ENCODE data around the gene TMEM117.
A peak's percentile ranks its signal among the peaks of the same experiment; 100 is the strongest.

The TMEM117 gene

DNA sequence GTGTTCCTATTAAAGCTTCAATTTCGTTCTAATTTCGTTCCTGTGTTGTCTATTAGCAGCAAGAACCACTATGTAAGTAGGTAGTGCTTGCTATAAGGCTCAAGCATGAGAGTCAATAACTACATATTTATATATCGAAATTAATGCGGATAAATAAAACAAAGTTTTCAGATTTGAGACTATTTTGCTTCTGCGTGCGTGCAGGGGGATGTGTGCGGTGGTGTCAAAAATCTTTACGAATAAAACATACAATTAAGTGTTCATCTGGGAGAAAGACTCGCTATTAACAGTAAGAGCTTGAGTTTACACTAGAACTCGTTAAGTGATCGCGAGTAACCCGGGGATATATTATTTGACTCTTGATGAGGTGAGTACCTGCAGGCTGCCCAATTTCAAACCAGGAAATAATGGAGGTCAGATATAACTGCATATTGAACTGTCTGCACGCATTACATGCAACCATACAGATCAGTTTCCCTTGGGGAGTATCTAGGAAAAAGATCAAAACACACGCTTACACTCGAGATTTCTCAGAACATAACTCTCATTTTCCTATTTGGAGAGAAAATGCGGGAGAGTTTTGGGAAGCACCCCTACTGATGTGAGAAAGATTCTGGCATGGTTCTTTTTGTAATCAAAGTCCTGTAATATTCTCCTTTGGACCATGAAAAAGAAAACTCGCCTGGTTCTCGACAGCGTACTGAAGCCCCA, 30.6 kb upstream of the TMEM117 start:
- H3K4me3 ChIP-seq (ENCODE audit: low read depth, low read length), result peak overlapping the region; percentile 95
- no peak for DNase-seq
- no peaks in the 10 kb centered on the region for H3K4me1 ChIP-seq
- H3K27me3 ChIP-seq, result no peaks in the 10 kb centered on the region
- no peaks in the 10 kb centered on the region for H3K9me3 ChIP-seq
- TF ChIP-seq, protein P1, sequence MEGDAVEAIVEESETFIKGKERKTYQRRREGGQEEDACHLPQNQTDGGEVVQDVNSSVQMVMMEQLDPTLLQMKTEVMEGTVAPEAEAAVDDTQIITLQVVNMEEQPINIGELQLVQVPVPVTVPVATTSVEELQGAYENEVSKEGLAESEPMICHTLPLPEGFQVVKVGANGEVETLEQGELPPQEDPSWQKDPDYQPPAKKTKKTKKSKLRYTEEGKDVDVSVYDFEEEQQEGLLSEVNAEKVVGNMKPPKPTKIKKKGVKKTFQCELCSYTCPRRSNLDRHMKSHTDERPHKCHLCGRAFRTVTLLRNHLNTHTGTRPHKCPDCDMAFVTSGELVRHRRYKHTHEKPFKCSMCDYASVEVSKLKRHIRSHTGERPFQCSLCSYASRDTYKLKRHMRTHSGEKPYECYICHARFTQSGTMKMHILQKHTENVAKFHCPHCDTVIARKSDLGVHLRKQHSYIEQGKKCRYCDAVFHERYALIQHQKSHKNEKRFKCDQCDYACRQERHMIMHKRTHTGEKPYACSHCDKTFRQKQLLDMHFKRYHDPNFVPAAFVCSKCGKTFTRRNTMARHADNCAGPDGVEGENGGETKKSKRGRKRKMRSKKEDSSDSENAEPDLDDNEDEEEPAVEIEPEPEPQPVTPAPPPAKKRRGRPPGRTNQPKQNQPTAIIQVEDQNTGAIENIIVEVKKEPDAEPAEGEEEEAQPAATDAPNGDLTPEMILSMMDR (IDR thresholded peaks at IDR 0.05; ENCODE audit: low read depth, low read length), result no peak
- no peaks in the 10 kb centered on the region; the same call in 1 of the 2 replicates for H3K36me3 ChIP-seq

DNA sequence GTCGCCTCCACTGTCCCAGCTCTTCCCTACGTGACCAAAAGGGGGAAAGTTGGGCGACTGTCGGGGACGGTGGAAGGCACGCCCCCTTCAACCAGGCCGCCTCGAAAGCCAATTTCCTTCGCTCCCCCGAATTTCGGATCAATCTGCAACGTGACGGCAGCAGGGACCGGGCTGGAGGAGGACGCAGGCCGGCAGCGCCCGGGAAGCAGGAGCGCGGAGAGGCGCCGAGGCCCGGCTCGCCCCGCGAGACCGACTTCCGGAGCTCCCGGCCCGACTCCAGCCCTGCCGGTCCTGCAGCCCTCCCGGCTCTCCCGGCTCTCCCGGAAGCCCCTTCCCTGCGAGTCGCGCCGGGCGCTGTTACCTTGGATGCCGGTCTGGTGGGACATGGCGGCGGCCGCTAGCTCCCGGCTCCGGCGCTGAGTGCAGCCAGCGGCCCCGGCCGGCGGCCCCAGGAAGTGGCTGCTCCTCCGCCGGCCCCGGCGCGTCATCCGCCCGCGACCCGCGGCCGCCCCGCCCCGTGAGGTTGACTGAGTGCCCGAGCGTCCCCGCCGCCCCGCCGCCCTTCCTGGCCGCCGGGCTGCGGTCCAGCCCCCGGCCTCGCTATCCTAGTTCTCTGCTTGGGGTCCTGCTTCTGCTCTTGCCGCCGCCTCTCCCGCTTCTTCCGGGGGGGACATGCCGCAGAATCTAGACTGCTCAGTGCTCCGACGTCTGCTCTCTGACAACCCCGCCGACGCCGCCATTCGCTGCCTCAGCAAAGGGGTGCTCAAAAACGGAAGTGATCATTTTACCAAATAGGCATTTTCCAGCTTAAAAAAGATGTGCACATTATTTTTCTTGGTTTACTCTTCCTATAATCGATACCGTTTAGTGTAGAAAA, 29.8 kb upstream of the TMEM117 start, which contains the start of gene TWF1:
Gene TWF1 (minus strand): TSS at position 458 of the 877 bp plus-strand sequence. CDS start 72 bp downstream, at position 386.
- peak; percentile 91 for DNase-seq

DNA sequence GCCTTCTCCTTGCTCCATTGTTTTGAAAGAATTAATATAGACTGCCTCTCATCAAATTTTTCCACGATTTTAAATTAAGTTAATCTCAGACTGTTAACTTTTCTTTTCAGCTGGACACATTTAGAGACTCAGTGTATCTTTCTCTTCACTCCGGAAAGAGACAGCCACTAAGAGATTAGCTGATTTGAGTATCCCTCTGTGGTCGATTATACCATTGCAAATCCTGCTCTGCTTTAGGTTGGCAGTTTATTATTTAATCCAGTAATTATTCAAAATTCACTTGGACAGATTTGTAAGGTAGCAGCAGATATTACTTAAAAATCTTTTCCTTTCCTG, 29.2 kb upstream of the TMEM117 start:
- DNase-seq, result no peak
- TF ChIP-seq, protein P1 (IDR thresholded peaks at IDR 0.05; ENCODE audit: low read depth, low read length), result no peak
- Histone ChIP-seq H3K4me1 (no peaks in the 10 kb centered on the region), H3K4me3 (ENCODE audit: low read depth, low read length) (peak overlapping the region; percentile 95), H3K36me3 (no peaks in the 10 kb centered on the region; the same call in 1 of the 2 replicates), H3K9me3 (no peaks in the 10 kb centered on the region), H3K27me3 (no peaks in the 10 kb centered on the region; the same call in 1 of the 2 replicates)

More for the DNA sequence above, 29.8 kb upstream of the TMEM117 start, which contains the start of gene TWF1:
- no peaks in the 10 kb centered on the region for H3K9me3 ChIP-seq
- H3K27me3 ChIP-seq, result no peaks in the 10 kb centered on the region
- no peaks in the 10 kb centered on the region; the same call in 1 of the 2 replicates for H3K36me3 ChIP-seq
- peak within 1 kb of the TSS; percentile 95 for H3K4me3 ChIP-seq (ENCODE audit: low read depth, low read length)
- TF ChIP-seq, protein P1 (IDR thresholded peaks at IDR 0.05; ENCODE audit: low read depth, low read length), result peak; percentile 38
- H3K4me1 ChIP-seq, result no peaks in the 10 kb centered on the region

DNA sequence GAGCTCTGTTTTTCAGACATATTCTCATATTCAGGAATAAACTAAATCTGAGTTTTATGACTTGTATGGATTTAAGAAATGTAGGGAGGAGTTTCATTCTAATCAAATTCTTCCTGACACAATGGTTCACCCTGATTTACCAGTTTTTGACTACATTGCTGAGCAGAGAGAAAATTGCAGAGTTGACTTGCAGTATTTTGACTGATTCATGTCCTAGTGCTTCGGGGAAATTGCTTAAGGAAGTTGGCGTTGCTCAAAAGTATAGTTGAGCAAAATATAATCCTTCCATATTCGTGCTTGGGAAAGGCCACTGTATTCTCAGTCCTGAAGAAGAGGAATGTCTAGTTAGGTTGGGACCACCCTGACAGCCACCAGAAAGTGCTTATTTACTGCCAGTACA, 28.5 kb upstream of the TMEM117 start:
- no peak overlapping the region for H3K4me3 ChIP-seq (ENCODE audit: low read depth, low read length)
- TF ChIP-seq, protein P1 (IDR thresholded peaks at IDR 0.05; ENCODE audit: low read depth, low read length), result no peak
- DNase-seq, result no peak
- H3K4me1 ChIP-seq, result no peaks in the 10 kb centered on the region
- no peaks in the 10 kb centered on the region for H3K9me3 ChIP-seq
- no peaks in the 10 kb centered on the region; the same call in none of the 2 replicates for H3K27me3 ChIP-seq
- no peaks in the 10 kb centered on the region; the same call in 1 of the 2 replicates for H3K36me3 ChIP-seq

DNA sequence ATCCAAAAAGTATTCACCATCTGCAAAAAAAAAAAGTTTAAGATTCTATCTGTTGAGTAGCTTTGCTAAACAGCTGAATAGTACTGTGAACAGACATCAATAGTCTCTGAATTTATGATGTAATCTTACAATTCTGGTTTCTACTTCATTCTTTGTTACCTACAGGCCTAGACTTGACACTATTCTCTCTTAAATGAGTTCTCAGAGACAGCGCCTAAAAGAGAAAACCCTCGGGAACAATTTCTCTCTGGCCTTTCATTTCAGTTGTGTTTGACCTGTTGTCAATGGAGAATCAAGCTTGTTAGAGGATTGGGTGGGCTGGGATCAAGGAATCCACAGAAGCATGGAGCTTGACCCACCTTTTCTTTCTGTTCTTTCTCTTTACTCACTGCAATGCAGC, 23.8 kb upstream of the TMEM117 start:
- no peak overlapping the region for H3K4me3 ChIP-seq (ENCODE audit: low read depth, low read length)
- H3K36me3 ChIP-seq, result no peaks in the 10 kb centered on the region
- TF ChIP-seq, protein P1 (IDR thresholded peaks at IDR 0.05; ENCODE audit: low read depth, low read length), result no peak
- no peaks in the 10 kb centered on the region for H3K4me1 ChIP-seq
- no peaks in the 10 kb centered on the region; the same call in none of the 2 replicates for H3K27me3 ChIP-seq
- no peaks in the 10 kb centered on the region for H3K9me3 ChIP-seq
- DNase-seq, result no peak

All from BE2C (cell line).